HEK293 (cell line): ENCODE data around the gene ATP11C.

Experiments used
- CTCF ChIA-PET: fragments of 350-600 bp; formaldehyde crosslinking; extraction: SDS; loops from one replicate; lab custom pipeline; 2021; ENCODE audit warnings: antibody characterized with exemption; lab: Yijun Ruan, JAX
- POLR2A ChIA-PET: fragments of 300-600 bp; formaldehyde crosslinking; extraction: SDS; loops from one replicate; lab custom pipeline; 2020; ENCODE audit warnings: antibody characterized with exemption, inconsistent platforms; lab: Yijun Ruan, JAX
- H3K27ac ChIP-seq: fragments of 200-500 bp; sonication (Bioruptor generic); 2 replicates; pipeline ENCODE4 v1.5.1; 2014; ENCODE audit warnings: low read depth, low read length, control low read depth, inconsistent platforms; ENCODE audit errors: extremely low read depth
- H3K36me3 ChIP-seq, 2 experiments: fragments of 200-500 bp in 1 of 2; sonication (Bioruptor generic) in 1 of 2; 1 replicate in 1 of 2; 2 replicates in 1 of 2; pipeline ENCODE4 v1.5.1; 2014 to 2017; ENCODE audit warnings: inconsistent platforms in 2 of 2, low read length in 2 of 2; ENCODE audit not compliant: control insufficient read depth in 2 of 2, insufficient read depth in 1 of 2
- H3K4me1 ChIP-seq: fragments of 200-500 bp; sonication (Bioruptor generic); 2 replicates; pipeline ENCODE4 v1.5.1; 2014; ENCODE audit warnings: mild to moderate bottlenecking, low read length, inconsistent platforms; ENCODE audit not compliant: control insufficient read depth, insufficient read depth
- H3K4me3 ChIP-seq: 2 replicates; pipeline ENCODE4 v1.5.1; 2011; ENCODE audit warnings: low read depth, mild to moderate bottlenecking, control low read depth, low read length, moderate library complexity
- H3K9me3 ChIP-seq: fragments of 200-500 bp; sonication (Bioruptor generic); 2 replicates; pipeline ENCODE4 v1.5.1; 2014; ENCODE audit warnings: low read depth, low read length, inconsistent platforms; ENCODE audit not compliant: control insufficient read depth, insufficient read depth
- CTCF ChIP-seq: fragments of 450-650 bp; formaldehyde crosslinking; IDR thresholded peaks from 2 replicates; pipeline ENCODE4 v1.5.1; 2016; ENCODE audit warnings: missing biosample characterization, missing genetic modification characterization
- ELK4 ChIP-seq: IDR thresholded peaks from 2 replicates; pipeline ENCODE4 v1.6.1; 2011; ENCODE audit warnings: mild to moderate bottlenecking, low read depth, low read length, borderline replicate concordance
- FEZF1 ChIP-seq: fragments of 450-650 bp; formaldehyde crosslinking; IDR thresholded peaks from 2 replicates; pipeline ENCODE4 v1.5.1; 2016; ENCODE audit warnings: missing biosample characterization, missing genetic modification characterization
- HOXA7 ChIP-seq: sonication (generic); formaldehyde crosslinking; IDR thresholded peaks from 2 replicates; pipeline ENCODE4 v1.8.1; 2022; ENCODE audit warnings: missing genetic modification reagents, borderline replicate concordance
- MEIS1 ChIP-seq: sonication (generic); formaldehyde crosslinking; IDR thresholded peaks from 2 replicates; pipeline ENCODE4 v1.8.1; 2022; ENCODE audit warnings: missing genetic modification reagents, mild to moderate bottlenecking, borderline replicate concordance
- PRDM10 ChIP-seq: fragments of 450-650 bp; formaldehyde crosslinking; IDR thresholded peaks from 2 replicates; pipeline ENCODE4 v1.5.1; 2016; ENCODE audit warnings: missing biosample characterization, missing genetic modification characterization
- PRDM6 ChIP-seq: fragments of 450-650 bp; formaldehyde crosslinking; IDR thresholded peaks from 2 replicates; pipeline ENCODE4 v1.5.1; 2017; ENCODE audit warnings: missing biosample characterization, missing genetic modification characterization
- TCF7L2 ChIP-seq: IDR thresholded peaks from 2 replicates; pipeline ENCODE4 v1.6.1; 2011; ENCODE audit warnings: low read depth, mild to moderate bottlenecking, inconsistent platforms, low read length, moderate library complexity, borderline replicate concordance
- ZFP69B ChIP-seq: fragments of 450-650 bp; formaldehyde crosslinking; IDR thresholded peaks from 2 replicates; pipeline ENCODE4 v1.5.1; 2016; ENCODE audit warnings: missing biosample characterization, missing genetic modification characterization
- ZNF112 ChIP-seq: fragments of 450-650 bp; formaldehyde crosslinking; IDR thresholded peaks from 2 replicates; pipeline ENCODE4 v1.5.0; 2017; ENCODE audit warnings: missing biosample characterization, missing genetic modification characterization
- ZNF140 ChIP-seq: fragments of 450-650 bp; formaldehyde crosslinking; IDR thresholded peaks from 2 replicates; pipeline ENCODE4 v1.5.1; 2016; ENCODE audit warnings: missing biosample characterization, missing genetic modification characterization
- ZNF155 ChIP-seq: fragments of 450-650 bp; formaldehyde crosslinking; IDR thresholded peaks from 2 replicates; pipeline ENCODE4 v1.5.1; 2016; ENCODE audit warnings: missing biosample characterization, missing genetic modification characterization
- ZNF19 ChIP-seq: fragments of 450-650 bp; formaldehyde crosslinking; IDR thresholded peaks from 2 replicates; pipeline ENCODE4; 2016; ENCODE audit warnings: missing biosample characterization, missing genetic modification characterization, low read depth
- ZNF280D ChIP-seq: fragments of 450-650 bp; formaldehyde crosslinking; IDR thresholded peaks from 2 replicates; pipeline ENCODE4 v1.5.1; 2016; ENCODE audit warnings: missing biosample characterization, missing genetic modification characterization
- ZNF514 ChIP-seq: fragments of 450-650 bp; formaldehyde crosslinking; IDR thresholded peaks from 2 replicates; pipeline ENCODE4 v1.5.1; 2016; ENCODE audit warnings: missing biosample characterization, missing genetic modification characterization
- ZNF529 ChIP-seq: fragments of 450-650 bp; formaldehyde crosslinking; IDR thresholded peaks from 2 replicates; pipeline ENCODE4 v1.5.1; 2017; ENCODE audit warnings: missing genetic modification characterization, missing biosample characterization; ENCODE audit not compliant: insufficient replicate concordance
- ZNF555 ChIP-seq: fragments of 450-650 bp; formaldehyde crosslinking; conservative IDR thresholded peaks from 2 replicates; pipeline ENCODE4 v1.5.1; 2017; ENCODE audit warnings: missing biosample characterization, mild to moderate bottlenecking, missing genetic modification characterization, inconsistent platforms
- ZNF571 ChIP-seq: fragments of 450-650 bp; formaldehyde crosslinking; IDR thresholded peaks from 2 replicates; pipeline ENCODE4 v1.5.0; 2017; ENCODE audit warnings: missing biosample characterization, missing genetic modification characterization
- ZNF677 ChIP-seq: fragments of 450-650 bp; IDR thresholded peaks from 2 replicates; pipeline ENCODE4 v1.5.0; 2018; ENCODE audit warnings: missing biosample characterization, mild to moderate bottlenecking, missing genetic modification characterization, moderate library complexity
- ZNF701 ChIP-seq: fragments of 450-650 bp; formaldehyde crosslinking; IDR thresholded peaks from 2 replicates; pipeline ENCODE4 v1.5.1; 2016; ENCODE audit warnings: missing biosample characterization, missing genetic modification characterization
- ZNF768 ChIP-seq: fragments of 450-650 bp; formaldehyde crosslinking; IDR thresholded peaks from 2 replicates; pipeline ENCODE4 v1.5.1; 2018; ENCODE audit warnings: missing biosample characterization, mild to moderate bottlenecking, missing genetic modification characterization
- ZNF837 ChIP-seq: fragments of 450-650 bp; formaldehyde crosslinking; IDR thresholded peaks from 2 replicates; pipeline ENCODE4 v1.5.1; 2016; ENCODE audit warnings: missing biosample characterization, missing genetic modification characterization
- ZSCAN4 ChIP-seq: fragments of 450-650 bp; formaldehyde crosslinking; IDR thresholded peaks from 2 replicates; pipeline ENCODE4 v1.5.1; 2017; ENCODE audit warnings: missing biosample characterization, missing genetic modification characterization

The ATP11C gene

GRCh38 chrX:139905051-139905450, 27.8 kb downstream of the ATP11C start (continued):
- TF ChIP-seq PRDM10 (tag by site-specific recombination) (peak; percentile 35; the same call in 1 of the 2 replicates), CTCF (tag by site-specific recombination) (no peak), ELK4 (no peak), ZNF768 (tag by site-specific recombination) (no peak), ZNF837 (no peak), FEZF1 (tag by site-specific recombination) (peak; percentile 77)

- CTCF ChIA-PET, result no interaction called here
- Histone ChIP-seq H3K27ac (no peak overlapping the region), H3K9me3 (no peaks in the 10 kb centered on the region), H3K36me3 (no peaks in the 10 kb centered on the region), H3K4me1 (peaks cover 16% of the 10 kb centered on the region), H3K4me3 (no peak overlapping the region)
- no peak for TF ChIP-seq ZNF571
- no peak for TF ChIP-seq ZNF280D (tag by site-specific recombination)
- no peak for TF ChIP-seq ZFP69B (tag by site-specific recombination)
- TF ChIP-seq ZNF514 (tag by site-specific recombination), result no peak
- TF ChIP-seq ZNF155 (tag by site-specific recombination), result no peak
- no peak for TF ChIP-seq ZNF112 (tag by site-specific recombination)
- no peak for TF ChIP-seq ZNF701
- no peak for TF ChIP-seq ZNF529 (tag by site-specific recombination)
- no peak for TF ChIP-seq ZNF677
- no peak for TF ChIP-seq TCF7L2
- TF ChIP-seq HOXA7, result no peak
- TF ChIP-seq ZNF555 (tag by site-specific recombination), result no peak
- no peak for TF ChIP-seq ZSCAN4 (tag by site-specific recombination)
- no peak for TF ChIP-seq MEIS1
- TF ChIP-seq PRDM6 (tag by site-specific recombination), result no peak
- TF ChIP-seq ZNF140 (tag by site-specific recombination), result no peak
- no peak for TF ChIP-seq ZNF19 (tag by site-specific recombination)
- POLR2A ChIA-PET, result no interaction called here
These were observed 29.6 kb downstream of the ATP11C start for GRCh38 chrX:139903210-139903609.
